Ovary (tissue), 9 donors: ENCODE results near the gene AGBL2. TPM values are rescaled to one million over a fixed set of nuclear protein-coding genes. Genes with fewer than 3 reads are reported as not detected.

Experiments
- DNase-seq, 5 donors: peaks; one replicate each; pipeline ENCODE4 v3.0.0-alpha.2; 2019 to 2020
- H3K27ac ChIP-seq, 2 donors: fragments of 200-600 bp; one replicate each; pipeline versions ENCODE4 v1.5.1 to v1.8.0; 2019 to 2022
- H3K27me3 ChIP-seq: fragments of 200-600 bp; one replicate; pipeline ENCODE4 v1.8.0; 2022
- H3K36me3 ChIP-seq: fragments of 200-600 bp; sonication (generic); one replicate; pipeline ENCODE4 v1.5.1; 2019
- H3K4me1 ChIP-seq: one replicate; pipeline ENCODE4 v1.8.1; 2013; ENCODE audit warnings: mild to moderate bottlenecking, moderate library complexity; ENCODE audit not compliant: insufficient read depth
- H3K4me3 ChIP-seq: fragments of 200-600 bp; sonication (generic); one replicate; pipeline ENCODE4 v1.5.1; 2017
- H3K9me3 ChIP-seq, 2 donors: fragments of 200-600 bp in 1 of 2; sonication (generic) in 1 of 2; one replicate each; pipeline versions ENCODE4 v1.5.1 to v1.8.1; 2013 to 2019; ENCODE audit warnings: mild to moderate bottlenecking in 1 of 2, moderate library complexity in 1 of 2
- EP300 ChIP-seq: sonication (generic); formaldehyde crosslinking; IDR thresholded peaks from one replicate; pipeline ENCODE4 v1.6.1; 2017; ENCODE audit warnings: antibody characterized with exemption
- POLR2A ChIP-seq: fragments of 450-650 bp; IDR thresholded peaks from one replicate; pipeline ENCODE4 v1.6.1; 2017; ENCODE audit warnings: antibody characterized with exemption, mild to moderate bottlenecking, moderate library complexity
- WGBS, 3 donors: extraction: QIAGEN DNeasy Blood & Tissue Kit in 1 of 3; methylation state at CpG; one replicate each; pipeline versions ENCODE4 v1.1.5 to v1.1.7; 2013 to 2017; 5-methylcytosine and 5-hydroxymethylcytosine counted together
- intact Hi-C, 4 donors: fragments of 100-400 bp; cut with DNase I; formaldehyde crosslinking; loops; one replicate each; pipeline versions ENCODE4 v1.11.0 to v1.15.1; 2022 to 2023
- polyA plus RNA-seq, 2 donors: library from polyadenylated mRNA; stranded (reverse); fragments of 200-250 nt in 1 of 2; fragments of 350-450 nt in 1 of 2; fragmentation: Illumina TruSeq in 1 of 2; extraction: RNeasy Lipid Tissue Mini Kit (QIAGEN cat#74804) in 1 of 2; gene quantifications; one replicate each; pipeline ENCODE4 v1.2.3, GENCODE V29; 2013 to 2014
- total RNA-seq, 7 donors: library from RNA; depleted of rRNA in 2 of 7; stranded (reverse); fragments of >200 nt in 2 of 7; fragmentation: NEBNext Ultra II Directional in 3 of 7; extraction: Animal tissue kit (Norgen Biotek cat#: 25700) in 3 of 7; gene quantifications; one replicate each; pipeline versions ENCODE4 v1.1.0 to v1.2.4, GENCODE V29; 2016 to 2023
- TF ChIP-seq, protein P1 (sequence below), 3 donors: fragments of 450-650 bp in 2 of 3; fragments of 200-600 bp in 1 of 3; IDR thresholded peaks; one replicate each; pipeline versions ENCODE4 v1.5.1 to v1.8.0; 2016 to 2022; ENCODE audit warnings: antibody characterized with exemption in 3 of 3, mild to moderate bottlenecking in 1 of 3
- donor health status: DM: no; HTN: no; CAD: no; lungs with moderate emphysema.
- donor health status: DM: no; HTN: no; CAD: no.
- donor health status: Bipolar disorder and iron deficiency.
- donor health status: DM: yes; HTN: yes; CAD: no.
- donor health status: DM: no; HTN: no; CAD: no.
- donor health status: DM: yes; HTN: yes; CAD: no.

Gene AGBL2
- total and polyA plus RNA-seq, 9 donors, result 0.83 to 13.1 (median 2.8) TPM

DNA sequence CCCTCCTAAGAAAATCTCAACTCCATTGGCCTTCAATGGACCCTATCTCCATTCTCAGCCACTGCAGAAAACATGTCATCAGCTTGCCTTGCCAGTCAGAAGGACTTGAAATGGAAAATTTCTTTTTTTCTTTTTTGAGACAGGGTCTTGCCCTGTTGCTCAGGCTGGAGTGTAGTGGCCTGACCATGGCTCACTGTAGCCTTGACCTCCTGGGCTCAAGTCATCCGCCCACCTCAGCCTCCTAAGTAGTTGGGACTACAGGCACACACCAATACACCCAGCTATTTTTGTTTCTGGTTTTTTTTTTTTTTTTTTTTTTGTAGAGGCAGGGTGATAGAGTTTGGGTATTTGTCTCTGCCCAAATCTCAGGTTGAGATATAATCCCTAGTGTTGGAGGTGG, 29.0 kb downstream of the AGBL2 start:
- Histone ChIP-seq H3K4me1 (no peaks in the 10 kb centered on the region), H3K9me3 (no peaks in the 10 kb centered on the region), H3K4me3 (no peak overlapping the region), H3K27me3 (no peaks in the 10 kb centered on the region), H3K36me3 (no peaks in the 10 kb centered on the region), H3K27ac (no peak overlapping the region)
- TF ChIP-seq, protein P1, sequence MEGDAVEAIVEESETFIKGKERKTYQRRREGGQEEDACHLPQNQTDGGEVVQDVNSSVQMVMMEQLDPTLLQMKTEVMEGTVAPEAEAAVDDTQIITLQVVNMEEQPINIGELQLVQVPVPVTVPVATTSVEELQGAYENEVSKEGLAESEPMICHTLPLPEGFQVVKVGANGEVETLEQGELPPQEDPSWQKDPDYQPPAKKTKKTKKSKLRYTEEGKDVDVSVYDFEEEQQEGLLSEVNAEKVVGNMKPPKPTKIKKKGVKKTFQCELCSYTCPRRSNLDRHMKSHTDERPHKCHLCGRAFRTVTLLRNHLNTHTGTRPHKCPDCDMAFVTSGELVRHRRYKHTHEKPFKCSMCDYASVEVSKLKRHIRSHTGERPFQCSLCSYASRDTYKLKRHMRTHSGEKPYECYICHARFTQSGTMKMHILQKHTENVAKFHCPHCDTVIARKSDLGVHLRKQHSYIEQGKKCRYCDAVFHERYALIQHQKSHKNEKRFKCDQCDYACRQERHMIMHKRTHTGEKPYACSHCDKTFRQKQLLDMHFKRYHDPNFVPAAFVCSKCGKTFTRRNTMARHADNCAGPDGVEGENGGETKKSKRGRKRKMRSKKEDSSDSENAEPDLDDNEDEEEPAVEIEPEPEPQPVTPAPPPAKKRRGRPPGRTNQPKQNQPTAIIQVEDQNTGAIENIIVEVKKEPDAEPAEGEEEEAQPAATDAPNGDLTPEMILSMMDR (IDR thresholded peaks at IDR 0.05), result no peak
- TF ChIP-seq EP300, result no peak
- no peak for TF ChIP-seq POLR2A
- DNase-seq, result no peak
- intact Hi-C loops, result no loop called here
- 78 to 97% (median 94%) methylated on average over 1 of the region's 1 CpG for WGBS, 3 donors

DNA sequence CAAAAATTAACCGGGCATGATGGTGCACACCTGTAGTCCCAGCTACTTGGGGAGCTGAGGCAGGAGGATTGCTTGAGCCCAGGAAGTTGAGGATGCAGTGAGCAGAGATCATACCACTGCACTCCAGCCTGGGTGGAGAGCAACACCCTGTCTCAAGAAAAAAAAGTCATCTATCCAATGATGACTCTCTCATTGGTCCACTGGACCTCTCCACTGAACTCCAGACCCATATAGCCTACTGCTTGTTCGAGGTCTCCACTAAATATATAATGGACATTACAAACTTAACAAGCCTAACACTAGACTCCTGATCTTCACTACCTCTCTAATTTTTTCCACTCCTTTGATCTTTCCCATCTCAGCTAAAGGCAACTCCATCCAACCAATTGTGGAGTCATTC, 39.3 kb downstream of the AGBL2 start:
- Histone ChIP-seq H3K4me1 (no peaks in the 10 kb centered on the region), H3K36me3 (no peaks in the 10 kb centered on the region), H3K27me3 (no peaks in the 10 kb centered on the region), H3K4me3 (no peak overlapping the region), H3K9me3 (no peaks in the 10 kb centered on the region), H3K27ac (no peak overlapping the region)
- 89 to 94% (median 94%) methylated on average over 2 of the region's 2 CpGs for WGBS, 3 donors
- TF ChIP-seq, protein P1 (IDR thresholded peaks at IDR 0.05), result no peak
- no peak for TF ChIP-seq POLR2A
- TF ChIP-seq EP300, result no peak
- intact Hi-C loops, result no loop called here
- no peak for DNase-seq

DNA sequence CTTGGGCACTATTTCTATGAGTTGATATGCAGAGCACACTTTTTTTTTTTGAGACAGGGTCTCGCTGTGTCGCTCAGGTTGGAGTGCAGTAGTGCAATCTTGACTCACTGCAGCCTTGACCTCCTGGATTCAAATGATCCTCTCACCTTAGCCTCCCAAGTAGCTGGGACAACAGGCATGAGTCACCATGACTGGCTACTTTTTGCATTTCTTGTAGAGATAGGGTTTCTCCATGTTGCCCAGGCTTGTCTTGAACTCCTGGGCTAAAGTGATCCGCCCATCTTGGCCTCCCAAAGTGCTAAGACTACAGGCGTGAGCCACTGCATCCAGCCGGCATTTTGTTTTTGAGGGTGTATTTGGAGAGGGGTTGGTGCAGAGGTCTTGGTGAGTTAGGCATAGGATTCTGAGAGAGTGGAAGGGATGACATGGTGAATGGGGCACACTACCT, 42.9 kb downstream of the AGBL2 start:
- Histone ChIP-seq H3K36me3 (no peaks in the 10 kb centered on the region), H3K4me1 (no peaks in the 10 kb centered on the region), H3K27me3 (no peaks in the 10 kb centered on the region), H3K9me3 (no peaks in the 10 kb centered on the region), H3K4me3 (no peak overlapping the region), H3K27ac (no peak overlapping the region)
- no peak for DNase-seq
- 93 to 96% (median 94%) methylated on average over 5 of the region's 5 CpGs for WGBS, 3 donors
- intact Hi-C loops, result no loop called here
- TF ChIP-seq POLR2A (no peak), EP300 (no peak)
- TF ChIP-seq, protein P1 (IDR thresholded peaks at IDR 0.05), result no peak

DNA sequence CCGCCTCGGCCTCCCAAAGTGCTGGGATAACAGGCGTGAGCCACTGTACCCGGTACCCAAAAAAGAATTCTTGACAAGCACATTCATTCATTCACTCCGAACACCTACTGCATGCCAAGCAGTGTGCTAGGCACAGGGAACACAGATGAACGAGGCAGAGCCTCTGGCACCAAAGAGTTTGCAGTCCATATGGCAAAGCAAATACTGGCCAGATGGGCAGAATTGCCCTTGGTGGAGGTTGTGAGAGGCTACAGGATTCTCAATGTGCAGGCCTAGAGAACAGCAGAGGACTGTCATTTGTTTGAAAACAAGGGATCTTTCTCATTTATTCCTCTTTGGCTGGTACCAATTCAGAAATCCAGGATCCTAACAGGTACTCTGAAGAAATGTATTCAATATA, 45.3 kb downstream of the AGBL2 start:
- Histone ChIP-seq H3K4me1 (peaks cover 3% of the 10 kb centered on the region), H3K36me3 (no peaks in the 10 kb centered on the region), H3K27me3 (no peaks in the 10 kb centered on the region), H3K9me3 (no peaks in the 10 kb centered on the region), H3K4me3 (no peak overlapping the region), H3K27ac (no peak overlapping the region)
- no peak for DNase-seq
- WGBS, 3 donors, result 94 to 95% (median 94%) methylated on average over 6 of the region's 6 CpGs
- TF ChIP-seq POLR2A (no peak), EP300 (no peak)
- TF ChIP-seq, protein P1 (IDR thresholded peaks at IDR 0.05), result no peak
- intact Hi-C loops, result no loop called here

DNA sequence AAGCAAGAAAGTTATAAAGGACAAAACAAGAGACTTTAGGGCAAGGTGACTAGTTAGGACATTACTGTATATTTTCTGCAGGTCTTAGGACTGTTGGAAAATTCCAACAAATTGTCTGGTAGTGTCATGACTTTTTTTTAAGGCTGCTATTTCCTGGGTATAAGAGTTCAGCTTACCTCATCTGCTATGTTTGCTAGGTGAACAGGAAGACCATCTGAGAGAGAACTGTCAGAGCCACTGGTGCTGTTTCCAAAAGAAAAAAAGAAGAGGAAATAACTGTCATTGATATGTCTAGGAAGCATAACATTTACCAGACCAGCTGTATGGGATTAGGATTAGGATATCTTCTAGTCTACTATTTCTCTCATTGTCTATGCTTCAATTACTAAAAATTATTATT, 46.5 kb downstream of the AGBL2 start:
- no peak for DNase-seq
- H3K4me3 ChIP-seq, result no peak overlapping the region
- H3K4me1 ChIP-seq, result peaks cover 3% of the 10 kb centered on the region
- H3K27me3 ChIP-seq, result no peaks in the 10 kb centered on the region
- H3K36me3 ChIP-seq, result no peaks in the 10 kb centered on the region
- intact Hi-C loops, result no loop called here
- TF ChIP-seq POLR2A (no peak), EP300 (no peak)
- TF ChIP-seq, protein P1 (IDR thresholded peaks at IDR 0.05), result no peak
- H3K27ac ChIP-seq, result no peak overlapping the region
- no peaks in the 10 kb centered on the region for H3K9me3 ChIP-seq
